ENCODE measurements around the gene FANCD2.

GRCh38 chr3:9980251-9980650 lies 46.0 kb upstream of the FANCD2 start:
- TF ChIP-seq CTCF (IDR thresholded peaks at IDR 0.05; ENCODE audit: low read depth, low read length, missing input control), result no peak
- TF ChIP-seq YY1 (IDR thresholded peaks at IDR 0.05), result no peak
- TF ChIP-seq, protein P1, sequence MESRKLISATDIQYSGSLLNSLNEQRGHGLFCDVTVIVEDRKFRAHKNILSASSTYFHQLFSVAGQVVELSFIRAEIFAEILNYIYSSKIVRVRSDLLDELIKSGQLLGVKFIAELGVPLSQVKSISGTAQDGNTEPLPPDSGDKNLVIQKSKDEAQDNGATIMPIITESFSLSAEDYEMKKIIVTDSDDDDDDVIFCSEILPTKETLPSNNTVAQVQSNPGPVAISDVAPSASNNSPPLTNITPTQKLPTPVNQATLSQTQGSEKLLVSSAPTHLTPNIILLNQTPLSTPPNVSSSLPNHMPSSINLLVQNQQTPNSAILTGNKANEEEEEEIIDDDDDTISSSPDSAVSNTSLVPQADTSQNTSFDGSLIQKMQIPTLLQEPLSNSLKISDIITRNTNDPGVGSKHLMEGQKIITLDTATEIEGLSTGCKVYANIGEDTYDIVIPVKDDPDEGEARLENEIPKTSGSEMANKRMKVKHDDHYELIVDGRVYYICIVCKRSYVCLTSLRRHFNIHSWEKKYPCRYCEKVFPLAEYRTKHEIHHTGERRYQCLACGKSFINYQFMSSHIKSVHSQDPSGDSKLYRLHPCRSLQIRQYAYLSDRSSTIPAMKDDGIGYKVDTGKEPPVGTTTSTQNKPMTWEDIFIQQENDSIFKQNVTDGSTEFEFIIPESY (IDR thresholded peaks at IDR 0.05), result no peak
